ENCODE data around the gene TMEM232.
"Not testable (repeated sequence)": the region's sequence is repeated elsewhere in the genome, so short reads cannot be mapped to it uniquely, and the experiment has no call there.

Gene TMEM232

DNA sequence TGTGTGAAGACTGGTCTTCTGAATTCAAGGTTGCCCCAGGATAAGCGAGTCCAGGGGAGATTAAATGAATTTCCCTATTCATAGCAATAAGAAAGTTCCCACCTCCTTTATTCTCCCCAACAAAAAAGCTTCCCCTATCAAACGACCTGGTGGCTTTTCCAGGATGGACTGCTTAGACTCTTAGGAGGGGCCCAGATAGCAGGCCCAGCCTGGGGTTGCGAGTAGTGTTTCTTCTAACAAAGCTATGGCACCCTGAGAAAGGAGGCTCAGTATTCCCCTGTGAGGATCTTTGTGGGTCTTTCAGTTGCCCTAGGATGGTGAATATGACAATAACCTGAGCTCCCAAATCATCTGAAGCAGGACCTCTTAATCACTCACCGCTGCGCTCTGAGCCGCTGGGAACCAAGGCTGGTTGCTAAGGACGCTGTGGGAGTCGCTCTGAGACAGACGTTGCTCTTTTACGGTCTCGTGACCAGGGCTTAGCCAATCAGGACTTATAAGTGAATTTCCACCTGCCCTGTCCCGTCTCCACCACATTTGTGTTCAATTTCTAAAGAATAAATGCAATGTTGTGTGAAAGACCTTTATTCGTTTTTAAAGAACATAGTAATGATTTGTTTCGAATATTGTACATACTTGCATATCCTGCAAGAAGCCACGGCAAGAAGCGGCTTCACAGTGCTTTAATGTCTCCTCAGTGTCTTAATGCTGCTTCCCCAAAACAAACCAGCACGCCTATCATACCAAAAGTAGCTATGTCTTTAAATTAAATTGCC, at the start of gene TMEM232:
TMEM232 (minus strand) TSS at position 423 of the 776 bp plus-strand sequence. CDS start 59,319 bp downstream, outside the sequence.
- peak in 1 of 2 experiments; percentile 12 for DNase-seq (ENCODE audit: low read depth in 2 of 2)

DNA sequence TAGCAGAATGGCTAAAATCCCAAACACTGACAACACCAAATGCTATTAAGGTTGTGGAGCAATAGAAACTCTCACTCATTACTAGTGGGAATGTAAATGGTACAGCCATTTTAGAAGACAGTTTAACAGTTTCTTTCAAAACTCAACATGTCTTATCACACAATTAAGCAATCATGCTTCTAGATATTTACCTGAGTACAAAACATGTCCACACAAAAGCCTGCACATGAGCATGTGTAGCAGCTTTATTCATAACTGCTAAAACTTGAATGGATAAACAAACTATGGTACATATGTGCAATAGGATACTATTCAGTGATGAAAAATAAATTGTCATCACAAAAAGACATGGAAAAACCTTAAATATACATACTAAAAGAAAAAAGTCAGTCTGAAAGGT, 43.8 kb upstream of the TMEM232 start:
- DNase-seq (ENCODE audit: low read depth in 2 of 2) = no peak

DNA sequence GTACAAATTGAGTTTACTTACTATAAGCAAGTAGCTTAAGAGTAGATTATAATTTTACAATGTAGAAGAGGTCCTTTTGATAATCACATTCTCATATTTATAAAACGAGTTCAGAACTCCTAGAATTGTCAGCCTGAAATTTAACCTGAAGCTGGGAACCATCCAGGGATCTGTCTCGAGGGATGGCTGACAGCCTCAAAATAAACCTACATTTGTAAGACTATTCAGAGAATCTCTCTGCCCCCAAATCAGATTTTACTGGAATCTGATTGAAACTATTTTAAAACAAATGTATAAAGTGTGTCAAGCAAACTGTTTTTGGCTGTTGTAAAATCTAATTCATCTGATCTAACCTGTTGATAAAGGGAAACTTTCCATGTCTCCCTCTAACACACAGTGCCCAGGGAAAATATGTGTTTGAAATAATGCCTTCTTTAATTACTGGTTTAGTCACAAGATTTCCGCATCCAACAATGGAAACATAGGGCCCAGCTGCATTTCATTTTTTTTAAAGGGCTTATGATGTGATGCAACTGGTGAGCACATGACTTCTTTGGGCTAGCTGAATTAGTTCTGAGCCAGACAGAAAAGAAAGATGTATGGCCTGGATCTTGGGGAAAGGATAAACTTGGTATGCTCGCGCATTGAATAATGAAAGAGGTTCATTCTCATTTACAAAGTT, 42.7 kb upstream of the TMEM232 start:
- DNase-seq (ENCODE audit: low read depth in 2 of 2) = peak; percentile 63 to 66

DNA sequence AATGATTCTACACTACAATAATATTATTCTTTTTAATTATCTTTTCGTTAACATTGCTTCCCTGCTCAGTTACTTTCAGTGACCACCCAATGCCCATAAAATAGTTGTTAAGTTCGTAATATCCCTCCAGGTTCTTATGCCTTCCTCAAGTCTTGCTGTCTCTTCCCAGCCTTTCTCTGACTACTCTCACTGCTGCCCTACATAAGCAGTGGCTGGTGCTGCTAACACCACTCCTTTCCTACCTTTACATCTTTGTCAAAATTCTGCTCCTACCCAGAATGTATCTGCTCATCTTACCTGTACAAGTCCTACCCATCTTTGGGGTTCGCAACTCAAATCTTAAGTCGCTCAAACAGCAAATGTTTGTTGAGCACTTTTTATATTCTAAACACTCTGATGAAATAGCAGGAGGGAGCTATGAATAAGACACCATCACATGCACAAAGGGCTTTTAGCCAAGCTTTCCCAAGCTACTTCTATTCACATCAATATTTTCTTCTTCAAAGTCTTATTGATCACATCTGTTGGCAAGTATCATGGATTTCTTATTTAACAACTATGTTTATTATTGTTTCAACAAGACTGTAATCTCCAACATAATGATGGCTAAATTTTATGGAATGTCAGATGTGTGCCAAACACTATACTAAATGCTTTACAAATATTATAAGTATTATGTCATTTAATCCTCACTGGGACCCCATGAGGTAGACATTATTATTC, 41.8 kb upstream of the TMEM232 start:
- peak; percentile 45 to 66 for DNase-seq (ENCODE audit: low read depth in 2 of 2)

DNA sequence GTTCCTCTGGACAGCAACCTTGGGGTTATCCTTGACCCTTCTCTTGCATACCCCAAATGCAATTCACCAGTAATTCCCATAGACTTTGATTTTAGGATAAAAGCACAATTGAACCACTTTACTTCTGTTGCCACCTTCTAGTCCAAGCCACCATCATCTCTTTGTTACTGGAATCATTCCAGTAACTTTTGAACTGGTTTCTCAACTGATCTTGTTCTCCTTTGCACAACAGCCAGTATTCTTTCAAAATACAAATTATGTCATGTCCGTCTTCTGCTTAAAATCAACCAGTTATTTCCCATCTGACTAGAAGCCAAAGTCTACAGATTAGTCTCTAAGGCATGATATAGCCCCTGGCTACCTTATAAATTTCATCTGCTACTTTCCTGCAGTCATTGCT, 33.7 kb upstream of the TMEM232 start:
- DNase-seq (ENCODE audit: low read depth in 2 of 2) = no peak

DNA sequence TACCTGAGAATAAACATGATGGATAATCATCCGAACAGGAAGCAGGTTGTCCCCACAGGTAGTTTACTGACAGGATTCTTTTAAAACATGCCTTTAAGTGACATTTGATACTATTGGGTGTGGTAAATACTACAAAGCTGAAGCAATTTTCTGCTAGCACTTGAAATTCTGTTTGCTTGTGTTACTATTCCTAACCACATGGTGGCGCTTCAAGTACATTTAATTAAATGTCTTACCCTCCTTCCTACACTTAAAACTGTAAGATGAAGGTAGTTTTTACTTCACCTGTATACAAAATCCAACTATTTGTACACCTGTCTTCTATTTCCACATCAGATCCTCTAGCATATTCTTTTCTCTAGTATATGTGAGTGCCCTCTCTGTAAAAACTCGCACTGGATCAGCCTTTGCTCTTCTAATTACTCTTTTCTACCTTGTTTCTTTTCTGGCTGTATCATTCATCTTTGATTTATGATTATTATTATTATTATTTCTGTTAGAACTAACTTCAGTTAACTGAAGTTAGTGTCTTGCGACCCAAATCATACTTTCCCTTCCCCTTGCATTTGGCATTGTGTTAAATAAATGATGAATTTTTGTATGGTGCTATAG, 30.8 kb upstream of the TMEM232 start:
- no peak for DNase-seq (ENCODE audit: low read depth in 2 of 2)

DNA sequence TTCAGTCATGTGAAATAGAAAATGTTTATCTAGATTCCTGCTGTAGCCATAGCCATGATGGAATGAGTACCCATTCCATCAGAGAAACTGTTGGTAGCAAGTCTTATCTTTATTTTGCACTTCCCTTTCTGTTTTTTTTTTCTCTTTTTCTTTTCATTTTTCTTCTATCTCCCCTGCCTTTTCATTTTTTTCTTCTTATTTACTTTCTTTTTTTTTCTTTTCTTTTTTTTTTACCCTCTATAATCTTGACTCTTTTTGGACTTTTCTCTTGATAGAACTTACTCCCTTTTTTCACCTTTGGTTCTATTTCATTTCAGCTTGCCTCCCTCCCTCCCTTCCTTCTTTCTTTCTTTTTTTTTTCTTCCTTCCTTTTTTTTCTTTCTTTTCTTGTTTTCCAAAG, 27.7 kb upstream of the TMEM232 start:
- no peak for DNase-seq (ENCODE audit: low read depth in 2 of 2)

DNA sequence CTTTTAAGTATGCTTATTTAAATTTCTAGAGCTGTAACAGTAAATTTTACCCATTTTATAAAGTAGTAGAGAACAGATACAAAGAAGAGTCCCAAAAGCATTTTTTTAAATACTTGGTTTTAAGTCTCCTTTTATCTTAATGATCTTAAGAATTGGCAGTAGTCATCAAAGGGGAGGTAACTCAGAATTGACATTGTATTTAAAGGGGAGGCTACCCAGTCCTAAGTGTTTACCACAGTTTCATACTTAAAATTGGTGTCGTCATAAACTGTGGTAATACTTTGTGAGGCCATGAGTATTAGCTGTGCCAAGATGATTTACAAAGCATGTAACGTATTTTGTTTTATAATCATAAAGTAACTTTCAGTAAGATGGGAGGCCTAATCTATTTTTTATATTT, 27.1 kb upstream of the TMEM232 start:
- no peak for DNase-seq (ENCODE audit: low read depth in 2 of 2)

DNA sequence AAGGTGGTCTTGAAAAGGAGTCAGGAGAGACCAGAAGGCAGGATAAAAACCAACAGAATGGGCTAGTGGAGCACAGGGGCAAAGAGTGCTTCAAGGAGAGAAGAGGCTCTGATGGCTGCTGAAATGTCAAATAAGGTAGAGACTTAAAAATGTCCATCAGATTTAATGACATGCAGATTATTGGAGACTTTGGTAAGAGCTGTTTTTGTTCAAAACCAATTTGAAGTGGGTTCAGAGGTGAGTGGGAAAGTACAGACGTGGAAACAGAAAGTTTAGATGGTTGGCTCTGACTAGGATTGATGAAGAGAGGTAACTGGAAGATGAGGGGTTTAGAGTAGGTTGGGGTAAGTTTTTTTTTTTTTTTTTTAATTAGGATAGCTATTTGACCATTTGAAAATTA, 26.5 kb upstream of the TMEM232 start:
- no peak for DNase-seq (ENCODE audit: low read depth in 2 of 2)

DNA sequence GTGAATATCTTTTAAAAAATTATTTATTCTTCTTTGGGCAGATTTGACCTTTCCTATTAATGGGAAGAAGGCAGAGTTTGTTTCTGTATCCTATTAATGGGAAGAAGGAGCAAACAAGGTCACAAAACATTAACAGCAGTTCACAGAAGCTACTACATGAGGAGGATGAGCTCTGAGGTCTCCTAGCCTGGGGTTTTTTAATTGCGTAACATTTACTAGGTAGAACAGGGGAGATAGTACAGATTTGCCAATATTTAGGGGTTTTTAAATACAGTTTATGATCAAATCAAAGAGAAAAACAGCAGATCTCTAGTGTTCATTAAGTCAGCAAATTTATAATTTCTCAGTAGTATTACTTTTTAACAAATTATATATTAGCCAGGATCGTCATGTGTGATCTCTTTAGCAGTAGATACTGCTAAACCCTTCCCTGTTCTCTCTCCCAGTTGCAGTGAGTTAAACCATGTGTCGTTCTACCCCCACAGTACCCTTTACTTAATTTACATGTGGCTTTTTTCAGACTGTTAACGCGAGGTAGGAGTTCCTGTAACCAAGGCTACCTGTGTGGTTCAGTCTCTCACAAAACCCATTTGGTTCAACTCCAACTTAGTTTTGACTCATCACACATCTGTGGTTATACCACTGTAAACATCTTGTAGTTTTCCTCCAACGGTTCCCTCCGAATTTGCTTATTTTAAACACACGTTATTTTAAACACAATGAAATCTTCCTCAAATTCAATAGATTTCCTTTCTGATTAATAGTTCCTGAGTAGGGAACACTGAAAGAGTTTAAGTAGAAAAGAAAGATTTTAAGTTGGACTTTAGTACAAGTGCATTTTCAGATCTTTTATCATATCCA, 25.7 kb upstream of the TMEM232 start:
- DNase-seq (ENCODE audit: low read depth in 2 of 2) = no peak

DNA sequence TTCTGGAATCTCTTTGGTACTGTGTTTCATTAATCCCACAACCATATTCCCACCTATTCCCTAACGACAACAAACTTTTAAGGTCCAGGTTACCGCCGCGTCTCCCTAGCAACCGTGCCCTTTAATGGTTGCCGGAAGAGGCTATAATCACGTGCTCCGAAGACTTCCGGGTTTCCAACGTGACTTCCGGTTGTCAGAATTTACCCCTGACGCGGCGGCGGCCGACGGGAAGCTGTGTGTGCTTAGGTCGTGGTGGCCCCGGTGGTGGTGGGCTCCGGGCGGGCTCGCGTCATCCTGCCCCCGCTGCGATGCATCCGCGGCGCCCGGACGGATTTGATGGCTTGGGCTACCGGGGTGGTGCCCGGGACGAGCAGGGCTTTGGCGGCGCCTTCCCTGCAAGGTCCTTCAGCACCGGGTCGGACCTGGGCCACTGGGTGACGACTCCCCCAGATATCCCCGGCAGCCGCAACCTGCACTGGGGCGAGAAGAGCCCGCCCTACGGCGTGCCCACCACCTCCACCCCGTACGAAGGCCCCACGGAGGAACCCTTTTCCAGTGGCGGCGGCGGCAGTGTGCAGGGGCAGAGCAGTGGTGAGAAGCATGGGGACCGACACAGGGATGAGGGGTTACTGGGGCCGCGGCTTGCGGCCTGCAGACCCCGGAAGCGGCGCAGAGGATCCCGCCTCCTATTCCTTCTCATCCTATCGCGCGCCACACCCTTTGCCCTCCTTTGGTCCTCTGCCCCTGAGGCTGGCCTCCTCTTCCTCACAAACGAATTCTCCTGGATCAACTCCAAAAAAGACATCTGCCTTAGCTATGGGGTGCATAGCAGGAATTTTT, 12.6 kb upstream of the TMEM232 start, which contains the start of gene SLC25A46:
SLC25A46 (plus strand) TSS at position 196 of the 840 bp plus-strand sequence; CDS start at position 309, 113 bp downstream.
- DNase-seq (ENCODE audit: low read depth in 2 of 2) = peak; percentile 65 to 66

DNA sequence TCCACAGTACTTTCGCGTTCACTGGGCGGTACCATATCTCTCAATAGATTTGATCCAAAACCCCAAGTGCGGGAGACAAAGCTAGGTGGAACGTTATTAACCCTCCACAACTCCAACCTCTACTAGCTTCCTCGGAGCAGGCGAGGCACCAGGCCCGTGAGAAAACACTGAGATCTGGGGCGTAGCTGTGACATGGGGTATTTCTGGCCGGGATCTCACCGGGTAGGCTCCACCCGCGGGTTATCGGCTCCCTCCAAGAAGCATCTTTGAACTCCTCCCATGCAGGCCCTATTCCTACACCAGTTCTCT, 12.0 kb upstream of the TMEM232 start:
- DNase-seq (ENCODE audit: low read depth in 2 of 2) = no peak

DNA sequence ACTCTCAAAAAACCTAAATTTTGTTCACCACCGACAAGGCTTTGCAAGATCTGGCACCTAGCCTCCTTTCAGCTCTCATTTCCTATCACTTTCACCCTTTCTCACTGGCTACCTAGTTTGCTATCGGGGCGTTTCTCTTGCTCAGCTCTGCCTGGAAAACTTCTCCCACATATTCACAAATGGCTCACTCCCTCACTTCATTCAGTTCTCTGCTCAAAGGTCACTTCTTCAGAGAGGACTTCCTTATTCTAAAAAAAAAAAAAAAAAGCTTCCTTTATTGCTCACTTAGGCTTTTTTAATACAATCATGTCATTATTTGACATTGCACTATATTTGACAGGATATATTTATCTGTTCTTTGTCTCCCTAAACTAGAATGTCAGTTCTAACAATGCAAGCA, 10.3 kb upstream of the TMEM232 start:
- DNase-seq (ENCODE audit: low read depth in 2 of 2) = no peak

DNA sequence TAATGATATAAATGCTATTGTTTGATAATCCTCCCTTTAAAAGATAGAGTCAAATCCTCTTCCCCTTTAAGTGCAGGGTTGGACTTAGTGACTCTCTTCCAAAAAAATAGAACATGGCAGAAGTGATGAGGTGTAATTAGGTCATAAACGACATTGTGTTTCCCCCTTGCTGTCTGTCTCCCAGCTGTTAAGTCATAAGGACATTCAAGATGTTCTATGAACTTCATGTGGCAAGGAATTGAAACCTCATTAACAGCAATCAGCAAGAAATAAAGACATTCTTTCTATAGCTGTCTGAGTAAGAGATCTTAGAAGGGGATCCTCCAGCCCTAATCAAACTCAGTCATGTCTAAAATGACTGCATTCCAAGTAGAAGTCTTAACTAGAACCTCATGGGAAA, 9.1 kb upstream of the TMEM232 start:
- DNase-seq (ENCODE audit: low read depth in 2 of 2) = no peak

DNA sequence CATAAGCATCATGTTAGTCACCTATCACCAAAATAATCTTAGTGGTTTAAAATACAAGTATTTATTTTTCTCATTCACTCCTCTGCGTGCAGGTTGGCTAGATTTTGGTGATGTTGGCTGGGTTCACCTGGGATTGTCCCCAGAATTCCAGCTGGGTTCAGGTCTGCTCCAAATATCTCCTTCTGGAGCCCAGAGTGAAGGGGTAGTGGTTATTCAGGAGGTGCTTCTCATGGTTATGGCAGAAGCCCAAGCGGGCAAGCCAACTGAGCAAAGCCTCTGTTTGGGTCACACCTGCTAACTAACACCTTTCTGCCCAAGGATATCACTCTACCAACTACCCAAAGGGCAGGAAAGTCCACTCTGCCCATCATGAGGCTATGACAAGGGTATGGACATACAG, 7.6 kb upstream of the TMEM232 start:
- DNase-seq (ENCODE audit: low read depth in 2 of 2) = no peak

DNA sequence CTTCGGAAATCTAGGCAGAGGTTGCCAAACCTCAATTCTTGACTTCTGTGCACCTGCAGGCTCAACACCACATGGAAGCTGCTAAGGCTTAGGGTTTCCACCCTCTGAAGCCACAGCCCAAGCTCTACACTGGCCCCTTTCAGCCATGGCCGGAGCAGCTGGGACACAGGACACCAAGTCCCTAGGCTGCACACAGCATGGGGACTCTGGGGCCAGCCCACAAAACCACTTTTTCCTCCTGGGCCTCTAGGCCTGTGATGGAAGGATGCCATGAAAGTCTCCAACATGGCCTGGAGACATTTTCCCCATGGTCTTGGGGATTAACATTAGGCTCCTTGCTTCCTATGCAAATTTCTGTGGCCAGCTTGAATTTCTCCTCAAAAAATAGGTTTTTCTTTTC, 5.0 kb upstream of the TMEM232 start:
- DNase-seq (ENCODE audit: low read depth in 2 of 2) = not testable (repeated sequence)

DNA sequence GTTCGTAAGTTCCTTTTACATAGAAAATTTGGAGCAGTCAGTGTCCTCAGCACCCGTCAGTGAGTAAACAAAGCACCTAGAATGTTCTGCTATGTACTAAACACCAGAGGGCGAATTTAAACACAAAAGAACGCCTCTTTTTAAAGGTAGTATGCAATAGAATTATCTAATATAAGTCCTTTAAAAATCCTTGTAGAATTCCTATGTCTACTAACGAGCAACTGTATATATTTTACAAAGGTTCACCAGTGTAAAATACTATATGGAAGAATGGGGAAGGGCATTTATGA, 499 bp upstream of the TMEM232 start:
- no peak for DNase-seq (ENCODE audit: low read depth in 2 of 2)

DNA sequence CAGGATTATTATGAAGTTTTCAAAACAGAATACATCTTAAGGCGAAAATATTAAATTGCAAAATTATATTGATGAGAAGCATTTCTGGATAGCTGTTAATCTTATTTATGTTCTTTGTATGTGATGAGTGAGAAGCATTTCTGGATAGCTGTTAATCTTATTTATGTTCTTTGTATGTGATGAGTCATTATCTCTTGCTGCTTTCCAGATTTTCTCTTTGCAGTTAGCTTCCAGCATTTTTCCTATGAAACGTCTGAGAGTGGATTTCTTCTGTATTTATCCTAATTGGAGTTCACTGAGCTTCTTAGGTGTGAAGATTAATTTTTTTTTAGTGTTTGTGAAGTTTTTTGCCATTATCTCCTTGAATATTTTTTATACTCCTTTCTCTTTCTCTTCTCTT, 8.2 kb downstream of the TMEM232 start:
- DNase-seq (ENCODE audit: low read depth in 2 of 2) = peak in 1 of 2 experiments; percentile 23

DNA sequence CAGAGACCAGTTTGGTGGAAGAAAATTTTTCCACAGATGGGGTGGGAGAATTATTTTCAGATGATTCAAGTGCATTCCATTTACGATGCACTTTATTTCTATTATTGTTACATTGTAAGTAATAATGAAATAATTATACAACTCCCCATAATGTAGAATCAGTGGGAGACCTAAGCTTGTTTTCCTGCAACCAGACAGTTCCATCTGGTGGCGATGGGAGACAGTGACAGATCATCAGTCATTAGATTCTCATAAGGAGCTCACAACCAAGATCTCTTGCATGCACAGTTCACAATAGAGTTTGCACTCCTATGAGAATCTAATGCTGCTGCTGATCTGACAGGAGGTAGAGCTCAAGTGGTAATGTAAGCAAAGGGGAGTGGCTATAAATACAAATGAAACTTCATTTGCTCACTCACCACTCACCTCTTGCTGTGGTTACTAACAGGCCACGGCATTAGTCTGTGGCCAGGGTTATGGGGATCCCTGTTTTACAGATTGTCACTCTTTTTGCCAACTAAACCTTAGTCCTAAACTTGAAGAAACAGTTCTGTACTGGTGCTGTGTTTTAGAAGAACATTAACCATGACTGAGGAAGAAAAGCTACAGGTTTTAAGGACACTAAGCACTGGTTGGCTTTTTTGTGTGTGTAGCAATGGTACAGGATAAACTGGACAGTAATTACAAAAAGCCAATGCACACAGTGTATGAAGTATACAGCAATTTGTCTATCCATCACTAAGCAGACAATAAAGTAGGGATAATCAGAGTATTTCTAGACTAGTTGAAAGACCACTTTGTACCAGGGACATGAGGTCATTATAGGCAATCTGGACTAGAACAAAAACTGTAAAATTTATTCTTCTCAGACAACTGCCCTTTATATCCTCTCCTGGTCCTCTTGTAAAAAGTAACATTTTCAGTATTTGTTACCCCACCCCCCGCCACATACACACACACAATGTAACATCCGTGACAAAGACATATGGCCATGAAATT, 9.9 kb downstream of the TMEM232 start:
- DNase-seq (ENCODE audit: low read depth in 2 of 2) = peak in 1 of 2 experiments; percentile 4
